Lower lobe of right lung (tissue), 2 donors: ENCODE measurements around the gene SMOC1. TPM values are rescaled to one million over a fixed set of nuclear protein-coding genes. Genes with fewer than 3 reads are reported as not detected.

Experiments
- ATAC-seq, 2 donors: fragments of 200-7000 bp; cut with Tn5 transposase; one replicate each; pipeline ENCODE4 v1.9.1; 2020 to 2022; ENCODE audit warnings: mild to moderate bottlenecking in 2 of 2, moderate library complexity in 2 of 2
- DNase-seq: peaks from one replicate; pipeline ENCODE4 v3.0.0-alpha.2; 2020
- H3K27ac ChIP-seq: fragments of 200-600 bp; one replicate; pipeline ENCODE4 v1.8.0; 2022
- H3K27me3 ChIP-seq: fragments of 200-600 bp; one replicate; pipeline ENCODE4 v1.8.0; 2022; ENCODE audit warnings: low read depth
- H3K36me3 ChIP-seq: fragments of 200-600 bp; one replicate; pipeline ENCODE4 v1.8.0; 2022; ENCODE audit warnings: mild to moderate bottlenecking
- H3K4me1 ChIP-seq: fragments of 200-600 bp; one replicate; pipeline ENCODE4 v1.8.0; 2022
- H3K4me3 ChIP-seq: fragments of 200-600 bp; one replicate; pipeline ENCODE4 v1.8.0; 2022; ENCODE audit warnings: mild to moderate bottlenecking
- H3K9me3 ChIP-seq: fragments of 200-600 bp; one replicate; pipeline ENCODE4 v1.8.0; 2022
- intact Hi-C: fragments of 100-400 bp; cut with DNase I; formaldehyde crosslinking; loops from one replicate; pipeline ENCODE4 v1.11.0; 2022
- total RNA-seq: library from RNA; stranded (reverse); fragmentation: NEBNext Ultra II Directional; extraction: Animal tissue kit (Norgen Biotek cat#: 25700); gene quantifications from one replicate; pipeline ENCODE4 v1.2.1, GENCODE V29; 2021
- TF ChIP-seq, protein P1 (sequence below): fragments of 200-600 bp; IDR thresholded peaks from one replicate; pipeline ENCODE4 v1.8.0; 2022; ENCODE audit warnings: antibody characterized with exemption, mild to moderate bottlenecking
- donor health status: DM: no; HTN: yes; CAD: no; lungs with severe emphysema.

Gene SMOC1
- total RNA-seq, 1 donor from 2014 or later: 1.1 TPM

DNA sequence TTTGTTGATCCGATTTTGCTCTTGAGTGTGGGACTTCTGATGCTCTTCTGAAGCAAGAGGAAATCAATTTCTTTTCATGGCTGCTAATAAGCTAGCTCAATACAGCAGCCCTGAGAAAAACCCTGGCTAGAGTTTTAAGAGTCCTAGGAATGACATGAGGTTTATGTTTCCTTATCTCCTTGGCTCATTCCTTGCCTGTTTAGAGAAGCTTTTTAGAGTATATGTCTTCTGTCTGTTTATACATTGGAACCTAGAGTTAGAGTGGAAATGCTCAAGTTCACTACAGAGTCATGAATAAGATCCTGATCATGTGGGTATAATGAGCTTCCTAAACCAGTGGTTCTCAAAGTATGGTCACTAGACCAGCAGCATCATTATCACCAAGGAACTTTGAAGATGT, 34.5 kb downstream of the SMOC1 start:
- Histone ChIP-seq H3K27ac (no peak overlapping the region), H3K4me3 (no peak overlapping the region), H3K27me3 (no peaks in the 10 kb centered on the region), H3K9me3 (no peaks in the 10 kb centered on the region), H3K4me1 (no peaks in the 10 kb centered on the region), H3K36me3 (no peaks in the 10 kb centered on the region)
- TF ChIP-seq, protein P1, sequence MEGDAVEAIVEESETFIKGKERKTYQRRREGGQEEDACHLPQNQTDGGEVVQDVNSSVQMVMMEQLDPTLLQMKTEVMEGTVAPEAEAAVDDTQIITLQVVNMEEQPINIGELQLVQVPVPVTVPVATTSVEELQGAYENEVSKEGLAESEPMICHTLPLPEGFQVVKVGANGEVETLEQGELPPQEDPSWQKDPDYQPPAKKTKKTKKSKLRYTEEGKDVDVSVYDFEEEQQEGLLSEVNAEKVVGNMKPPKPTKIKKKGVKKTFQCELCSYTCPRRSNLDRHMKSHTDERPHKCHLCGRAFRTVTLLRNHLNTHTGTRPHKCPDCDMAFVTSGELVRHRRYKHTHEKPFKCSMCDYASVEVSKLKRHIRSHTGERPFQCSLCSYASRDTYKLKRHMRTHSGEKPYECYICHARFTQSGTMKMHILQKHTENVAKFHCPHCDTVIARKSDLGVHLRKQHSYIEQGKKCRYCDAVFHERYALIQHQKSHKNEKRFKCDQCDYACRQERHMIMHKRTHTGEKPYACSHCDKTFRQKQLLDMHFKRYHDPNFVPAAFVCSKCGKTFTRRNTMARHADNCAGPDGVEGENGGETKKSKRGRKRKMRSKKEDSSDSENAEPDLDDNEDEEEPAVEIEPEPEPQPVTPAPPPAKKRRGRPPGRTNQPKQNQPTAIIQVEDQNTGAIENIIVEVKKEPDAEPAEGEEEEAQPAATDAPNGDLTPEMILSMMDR: no peak
- DNase-seq (no peak), ATAC-seq (no peak)
- intact Hi-C loops: no loop called here

DNA sequence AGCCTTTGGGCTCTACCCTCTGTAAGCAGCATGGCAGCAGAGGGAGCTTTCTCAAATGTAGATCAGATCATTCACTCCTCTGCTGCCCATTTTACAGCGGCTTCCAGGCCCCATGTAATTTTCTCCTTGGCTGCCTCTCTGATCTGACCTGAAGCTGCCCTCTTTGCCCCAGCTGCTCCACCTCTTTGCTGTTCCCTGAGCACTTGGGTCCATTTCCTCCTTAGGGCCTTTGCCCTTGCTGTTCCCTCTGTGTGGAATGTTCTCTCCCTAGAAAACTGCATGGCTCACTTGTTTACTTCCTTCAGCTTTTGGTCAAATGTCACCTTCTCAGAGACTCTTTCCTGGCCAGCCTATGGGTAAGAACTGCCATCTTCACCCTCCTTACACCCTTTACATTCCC, 37.2 kb downstream of the SMOC1 start:
- Histone ChIP-seq H3K4me3 (no peak overlapping the region), H3K9me3 (no peaks in the 10 kb centered on the region), H3K27me3 (no peaks in the 10 kb centered on the region), H3K4me1 (no peaks in the 10 kb centered on the region), H3K27ac (no peak overlapping the region), H3K36me3 (no peaks in the 10 kb centered on the region)
- ATAC-seq (no peak), DNase-seq (no peak)
- intact Hi-C loops: no loop called here
- TF ChIP-seq, protein P1: no peak

DNA sequence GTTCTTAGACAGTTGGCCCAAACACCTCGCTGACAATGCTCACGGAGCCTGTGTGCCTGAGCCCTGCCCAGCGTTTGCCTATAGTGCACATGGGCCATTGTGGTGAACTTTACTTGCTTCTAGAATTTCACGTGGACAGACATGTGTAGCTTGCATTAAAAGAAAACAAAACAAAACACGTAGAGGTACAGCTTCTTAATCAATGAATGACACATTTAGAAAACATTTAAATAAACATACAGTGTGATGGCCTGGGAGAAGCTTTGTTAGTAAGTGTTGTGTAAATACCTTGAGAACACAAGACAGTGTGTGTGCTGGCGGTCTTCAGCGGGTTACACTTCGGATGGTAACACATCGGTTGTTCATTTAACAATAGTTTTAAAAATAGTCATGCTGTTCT, 38.1 kb downstream of the SMOC1 start:
- Histone ChIP-seq H3K27me3 (no peaks in the 10 kb centered on the region), H3K36me3 (no peaks in the 10 kb centered on the region), H3K4me3 (no peak overlapping the region), H3K9me3 (no peaks in the 10 kb centered on the region), H3K27ac (no peak overlapping the region), H3K4me1 (no peaks in the 10 kb centered on the region)
- no peak for DNase-seq
- no peak for ATAC-seq
- intact Hi-C loops: no loop called here
- TF ChIP-seq, protein P1: no peak

DNA sequence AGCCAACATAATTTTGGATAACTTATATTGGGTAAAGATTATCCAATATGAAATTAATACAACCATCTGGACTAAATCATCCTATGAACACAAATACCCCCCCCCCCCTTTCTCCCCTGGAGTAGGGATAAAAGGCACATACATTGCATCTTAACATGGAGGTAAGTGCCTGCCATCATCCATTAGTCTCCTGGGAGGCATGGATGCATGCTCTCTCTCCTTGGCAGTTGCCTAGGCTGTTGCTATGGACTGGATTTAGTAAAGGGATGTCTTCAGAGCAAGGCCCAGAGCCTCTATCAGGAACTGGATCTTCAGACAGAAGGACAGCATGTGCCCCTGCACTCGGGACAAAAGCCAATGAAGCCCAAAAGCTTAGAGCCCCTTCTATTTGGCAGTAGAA, 40.6 kb downstream of the SMOC1 start:
- Histone ChIP-seq H3K27ac (no peak overlapping the region), H3K27me3 (peaks cover 3% of the 10 kb centered on the region), H3K9me3 (no peaks in the 10 kb centered on the region), H3K4me3 (no peak overlapping the region), H3K36me3 (no peaks in the 10 kb centered on the region), H3K4me1 (no peaks in the 10 kb centered on the region)
- DNase-seq (no peak), ATAC-seq (no peak)
- intact Hi-C loops: no loop called here
- TF ChIP-seq, protein P1: no peak

DNA sequence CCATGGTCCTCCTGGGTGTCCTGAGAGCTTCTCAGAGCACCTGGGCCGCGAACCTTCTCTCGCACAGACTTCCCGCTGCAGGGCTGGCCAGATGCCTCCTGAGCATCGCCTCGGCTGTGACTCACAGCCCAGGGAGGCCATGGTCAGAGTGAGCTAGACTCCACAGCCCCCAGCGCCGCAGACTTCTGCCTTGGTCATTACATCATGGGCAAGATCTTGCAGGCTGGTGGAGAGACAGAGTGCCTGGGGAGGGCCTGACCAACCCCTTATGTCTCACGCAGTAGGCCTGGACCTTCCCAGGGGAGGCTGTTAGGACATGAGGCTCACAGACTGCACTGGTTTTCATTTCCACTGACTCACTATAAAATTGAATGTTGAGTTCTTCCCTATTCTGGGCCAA, 41.8 kb downstream of the SMOC1 start:
- H3K9me3 ChIP-seq: no peaks in the 10 kb centered on the region
- no peaks in the 10 kb centered on the region for H3K36me3 ChIP-seq
- DNase-seq: no peak
- no peaks in the 10 kb centered on the region for H3K4me1 ChIP-seq
- no peak for ATAC-seq
- no peak overlapping the region for H3K27ac ChIP-seq
- intact Hi-C loops: no loop called here
- TF ChIP-seq, protein P1: no peak
- H3K4me3 ChIP-seq: no peak overlapping the region
- H3K27me3 ChIP-seq: peaks cover 3% of the 10 kb centered on the region

DNA sequence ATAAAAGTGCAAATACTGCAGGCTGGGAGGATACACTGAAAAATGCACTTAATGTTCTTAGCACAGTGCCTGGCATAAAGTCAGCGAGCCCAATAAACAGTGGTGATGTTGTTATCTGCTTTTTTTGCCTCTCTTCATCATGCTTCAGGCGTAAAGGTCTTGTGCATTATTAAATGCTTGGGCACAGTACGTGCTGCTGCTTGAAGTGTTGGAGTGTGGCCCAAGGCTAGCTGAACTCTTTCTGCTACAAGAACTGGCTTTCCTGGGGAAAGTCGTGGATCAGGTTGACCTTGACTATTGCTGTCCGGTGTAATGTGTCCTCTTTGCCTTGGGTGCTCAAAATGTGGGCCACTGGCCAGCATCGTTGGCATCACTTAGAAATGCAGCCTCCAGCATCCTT, 43.0 kb downstream of the SMOC1 start:
- no peak overlapping the region for H3K27ac ChIP-seq
- TF ChIP-seq, protein P1: no peak
- DNase-seq: no peak
- H3K36me3 ChIP-seq: no peaks in the 10 kb centered on the region
- H3K27me3 ChIP-seq: peaks cover 3% of the 10 kb centered on the region
- intact Hi-C loops: no loop called here
- H3K4me1 ChIP-seq: no peaks in the 10 kb centered on the region
- no peak for ATAC-seq
- no peaks in the 10 kb centered on the region for H3K9me3 ChIP-seq
- H3K4me3 ChIP-seq: no peak overlapping the region
